K562 (cell line): ENCODE data around the gene TRPC4AP. TPM values are rescaled to one million over a fixed set of nuclear protein-coding genes. Genes with fewer than 3 reads are reported as not detected.

Experiments used
- BACH1 ChIP-seq: fragments of 200-800 bp; sonication (Bioruptor generic); IDR thresholded peaks from 2 replicates; pipeline ENCODE4 v1.6.1; 2016; ENCODE audit warnings: missing genetic modification characterization, missing compliant biosample characterization
- CEBPB ChIP-seq: fragments of 450-650 bp; IDR thresholded peaks from 2 replicates; pipeline ENCODE4 v1.6.1; 2016; ENCODE audit warnings: missing genetic modification characterization, missing compliant biosample characterization
- CEBPG ChIP-seq, 3 experiments: fragments of 200-800 bp in 1 of 3; sonication (Bioruptor generic) in 1 of 3; sonication (generic) in 1 of 3; formaldehyde crosslinking in 1 of 3; IDR thresholded peaks in 2 of 3; conservative IDR thresholded peaks in 1 of 3; 2 replicates each; pipeline versions ENCODE4 v1.6.1 to v1.8.0; 2016 to 2022; ENCODE audit warnings: missing compliant biosample characterization in 2 of 3, missing genetic modification characterization in 2 of 3, mild to moderate bottlenecking in 1 of 3, missing genetic modification reagents in 1 of 3
- COPS2 ChIP-seq: fragments of 450-650 bp; conservative IDR thresholded peaks from 2 replicates; pipeline ENCODE4 v1.6.1; 2016; ENCODE audit warnings: mild to moderate bottlenecking, moderate library complexity
- ETV5 ChIP-seq: sonication (generic); formaldehyde crosslinking; IDR thresholded peaks from 2 replicates; pipeline ENCODE4 v1.4.0; 2020; ENCODE audit warnings: low read depth, mild to moderate bottlenecking, missing genetic modification reagents
- HMGXB4 ChIP-seq: sonication (generic); formaldehyde crosslinking; IDR thresholded peaks from 2 replicates; pipeline ENCODE4 v1.8.1; 2023; ENCODE audit warnings: mild to moderate bottlenecking, missing genetic modification reagents
- MIER1 ChIP-seq: fragments of 450-650 bp; IDR thresholded peaks from 2 replicates; pipeline ENCODE4 v1.6.1; 2016; ENCODE audit warnings: antibody characterized with exemption, mild to moderate bottlenecking, low read depth
- PHF21A ChIP-seq: fragments of 450-650 bp; IDR thresholded peaks from 2 replicates; pipeline ENCODE4 v1.6.1; 2017; ENCODE audit warnings: low read depth, borderline replicate concordance
- PRPF4 ChIP-seq: fragments of 200-400 bp; formaldehyde crosslinking; IDR thresholded peaks from one replicate; pipeline ENCODE4 v1.6.1; 2017; ENCODE audit warnings: low read length, low read depth, mild to moderate bottlenecking; ENCODE audit not compliant: insufficient read depth, poor library complexity, severe bottlenecking
- TEAD4 ChIP-seq, 2 experiments: sonication (generic) in 1 of 2; formaldehyde crosslinking in 1 of 2; IDR thresholded peaks; 2 replicates each; pipeline versions ENCODE4 v1.6.1 to v1.8.0; 2012 to 2022; ENCODE audit warnings: borderline replicate concordance in 1 of 2, inconsistent platforms in 1 of 2, low read length in 1 of 2, mild to moderate bottlenecking in 1 of 2, missing genetic modification reagents in 1 of 2
- TOE1 ChIP-seq, 2 experiments: fragments of 450-650 bp in 1 of 2; sonication (generic) in 1 of 2; formaldehyde crosslinking in 1 of 2; IDR thresholded peaks; 2 replicates each; pipeline versions ENCODE4 v1.7.1 to v1.8.0; 2016 to 2022; ENCODE audit warnings: borderline replicate concordance in 2 of 2, mild to moderate bottlenecking in 2 of 2, antibody characterized with exemption in 1 of 2, inconsistent platforms in 1 of 2, low read depth in 1 of 2, missing genetic modification reagents in 1 of 2, moderate library complexity in 1 of 2
- ZBTB17 ChIP-seq: fragments of 450-650 bp; formaldehyde crosslinking; IDR thresholded peaks from 2 replicates; pipeline ENCODE4 v1.4.0; 2020; ENCODE audit warnings: mild to moderate bottlenecking
- ZBTB40 ChIP-seq, 2 experiments: fragments of 450-650 bp in 1 of 2; sonication (generic) in 1 of 2; formaldehyde crosslinking in 1 of 2; IDR thresholded peaks; 2 replicates each; pipeline versions ENCODE4 v1.7.1 to v1.9.0; 2016 to 2022; ENCODE audit warnings: inconsistent platforms in 1 of 2, mild to moderate bottlenecking in 1 of 2, missing genetic modification reagents in 1 of 2
- ZNF583 ChIP-seq: fragments of 250-450 bp; sonication (Bioruptor Pico); IDR thresholded peaks from 2 replicates; pipeline ENCODE4 v1.4.0; 2020
- ZNF766 ChIP-seq: fragments of 200-800 bp; sonication (Bioruptor generic); conservative IDR thresholded peaks from 2 replicates; pipeline ENCODE4 v1.6.1; 2016; ENCODE audit warnings: missing genetic modification characterization, missing compliant biosample characterization
- polyA plus RNA-seq, 8 experiments: library from polyadenylated mRNA; depleted of rRNA in 4 of 8; stranded (reverse) in 5 of 8; unstranded in 3 of 8; fragments of >200 nt; fragmentation: Nextera tagmentation in 2 of 8; fragmentation: Illumina TruSeq in 1 of 8; extraction: Ambion mirVana in 2 of 8; extraction: Trizol in 1 of 8; gene quantifications; 2 replicates each; pipeline versions ENCODE4 v1.2.1 to v1.2.3, GENCODE V29; 2011 to 2014; ENCODE audit warnings: inconsistent platforms in 1 of 8, missing spikeins in 1 of 8
- total RNA-seq, 7 experiments: library from RNA; depleted of rRNA in 6 of 7; stranded (reverse); fragments of >200 nt in 6 of 7; fragmentation: Illumina TruSeq in 2 of 7; extraction: Trizol in 2 of 7; gene quantifications; 2 replicates each; pipeline versions ENCODE4 v1.2.1 to v1.2.3, GENCODE V29; 2011 to 2021; ENCODE audit warnings: low replicate concordance in 1 of 7

TRPC4AP gene
- total and polyA plus RNA-seq, 9 of the 15 experiments (the other 6 are each of a cell fraction or from before 2014, with no cell fraction given): 2.3 to 70.3 (median 33.3) TPM

- TF ChIP-seq ZBTB40 (IDR thresholded peaks at IDR 0.05) (0 out of 2 replicates have a peak, but pooled peaks have one; percentile 9), ZBTB40 (CRISPR knock-in tag; IDR thresholded peaks at IDR 0.05) (no peak), PRPF4 (no peak), PHF21A (no peak), TEAD4 (IDR thresholded peaks at IDR 0.05; ENCODE audit: low read length) (0 out of 2 replicates have a peak, but pooled peaks have one; percentile 1), TEAD4 (CRISPR knock-in tag; IDR thresholded peaks at IDR 0.05; ENCODE audit: borderline replicate concordance) (no peak), CEBPB (peak; percentile 91), COPS2 (no peak), ZBTB17 (0 out of 2 replicates have a peak, but pooled peaks have one; percentile 34), MIER1 (0 out of 2 replicates have a peak, but pooled peaks have one; percentile 29), TOE1 (IDR thresholded peaks at IDR 0.05; ENCODE audit: borderline replicate concordance) (no peak), TOE1 (CRISPR knock-in tag; IDR thresholded peaks at IDR 0.05; ENCODE audit: borderline replicate concordance, low read depth) (no peak), ZNF766 (CRISPR knock-in tag) (0 out of 2 replicates have a peak, but pooled peaks have one; percentile 15), CEBPG (CRISPR knock-in tag; IDR thresholded peaks at IDR 0.05) (no peak), CEBPG (tag; conservative IDR thresholded peaks at IDR 0.05 in 1 of 2, IDR thresholded peaks at IDR 0.05 in 1 of 2) (peak; percentile 62 to 87), ZNF583 (CRISPR knock-in tag) (no peak), HMGXB4 (CRISPR knock-in tag) (no peak), BACH1 (0 out of 2 replicates have a peak, but pooled peaks have one; percentile 59), ETV5 (no peak)
Measured at GRCh38 chr20:35093267-35093884, 769 bp upstream of the TRPC4AP start (continued).
